Neuronal stem cell (in vitro differentiated cells): Measurements from ENCODE around the gene UGT1A3.

Experiments used
- DNase-seq: peaks from one replicate; pipeline ENCODE4 v3.0.0-alpha.2; 2013; ENCODE audit warnings: low spot score
- H2AFZ ChIP-seq: one replicate; pipeline ENCODE4 v1.6.1; 2013; ENCODE audit warnings: mild to moderate bottlenecking, low read length, inconsistent platforms
- H2AK5ac ChIP-seq: 2 replicates; pipeline ENCODE4 v1.6.1; 2013; ENCODE audit warnings: low read depth, mild to moderate bottlenecking, inconsistent platforms, low read length, moderate library complexity, mixed read lengths
- H2BK120ac ChIP-seq: 2 replicates; pipeline ENCODE4 v1.6.1; 2013; ENCODE audit warnings: low read depth, mild to moderate bottlenecking, inconsistent platforms, low read length, moderate library complexity, mixed read lengths
- H2BK12ac ChIP-seq: one replicate; pipeline ENCODE4 v1.6.1; 2013; ENCODE audit warnings: low read length, inconsistent platforms
- H2BK15ac ChIP-seq: 2 replicates; pipeline ENCODE4 v1.6.1; 2013; ENCODE audit warnings: mild to moderate bottlenecking, low read length, inconsistent platforms, mixed read lengths
- H2BK5ac ChIP-seq: one replicate; pipeline ENCODE4 v1.6.1; 2013; ENCODE audit warnings: inconsistent platforms, mild to moderate bottlenecking, low read length, moderate library complexity
- H3K14ac ChIP-seq: one replicate; pipeline ENCODE4 v1.6.1; 2013; ENCODE audit warnings: low read length, inconsistent platforms
- H3K18ac ChIP-seq: 2 replicates; pipeline ENCODE4 v1.6.1; 2013; ENCODE audit warnings: low read length, inconsistent platforms
- H3K23ac ChIP-seq: 2 replicates; pipeline ENCODE4 v1.6.1; 2013; ENCODE audit warnings: low read depth, mild to moderate bottlenecking, mixed read lengths, low read length, inconsistent platforms; ENCODE audit not compliant: poor library complexity
- H3K27ac ChIP-seq: replicated peaks from 3 replicates; pipeline ENCODE4 v1.5.1; 2013; ENCODE audit warnings: low read length, inconsistent platforms
- H3K27me3 ChIP-seq, 3 experiments: 2 replicates each; pipeline ENCODE4 v1.6.1; 2013; ENCODE audit warnings: low read length in 3 of 3, mild to moderate bottlenecking in 2 of 3, inconsistent platforms in 1 of 3, low read depth in 1 of 3, mixed read lengths in 1 of 3, moderate library complexity in 1 of 3; ENCODE audit not compliant: control insufficient read depth in 3 of 3, insufficient read depth in 3 of 3
- H3K36me3 ChIP-seq, 2 donors: replicated peaks in 1 of 2; 2 replicates each; pipeline ENCODE4 v1.6.1; 2013; ENCODE audit warnings: low read length in 2 of 2; ENCODE audit not compliant: control insufficient read depth in 2 of 2, insufficient read depth in 2 of 2
- H3K4ac ChIP-seq: 2 replicates; pipeline ENCODE4 v1.6.1; 2013; ENCODE audit warnings: inconsistent platforms, mild to moderate bottlenecking, low read length, moderate library complexity
- H3K4me1 ChIP-seq, 2 donors: 1 replicate in 1 of 2; 2 replicates in 1 of 2; pipeline ENCODE4 v1.6.1; 2013; ENCODE audit warnings: low read length in 2 of 2, low read depth in 1 of 2; ENCODE audit not compliant: control insufficient read depth in 2 of 2, insufficient read depth in 1 of 2
- H3K4me2 ChIP-seq: one replicate; pipeline ENCODE4 v1.6.1; 2013; ENCODE audit warnings: mild to moderate bottlenecking, low read length, inconsistent platforms; ENCODE audit not compliant: insufficient read depth, poor library complexity, severe bottlenecking
- H3K4me3 ChIP-seq, 2 donors: 2 replicates each; pipeline ENCODE4 v1.5.1; 2013; ENCODE audit warnings: low read length in 2 of 2, mild to moderate bottlenecking in 2 of 2, inconsistent platforms in 1 of 2, moderate library complexity in 1 of 2
- H3K79me1 ChIP-seq: one replicate; pipeline ENCODE4 v1.6.1; 2013; ENCODE audit warnings: low read depth, mild to moderate bottlenecking, inconsistent platforms, low read length, moderate library complexity
- H3K9ac ChIP-seq: one replicate; pipeline ENCODE4 v1.6.1; 2013; ENCODE audit warnings: mild to moderate bottlenecking, low read depth, low read length, inconsistent platforms; ENCODE audit not compliant: poor library complexity
- H3K9me3 ChIP-seq, 2 donors: replicated peaks in 1 of 2; 2 replicates each; pipeline versions ENCODE3 to v1.6.1; 2013; ENCODE audit warnings: low read length in 2 of 2, mild to moderate bottlenecking in 2 of 2, inconsistent platforms in 1 of 2, low read depth in 1 of 2, mixed read lengths in 1 of 2, moderate library complexity in 1 of 2; ENCODE audit not compliant: control insufficient read depth in 2 of 2, insufficient read depth in 1 of 2
- H4K8ac ChIP-seq: one replicate; pipeline ENCODE4 v1.6.1; 2013; ENCODE audit warnings: low read depth, mild to moderate bottlenecking, inconsistent platforms, low read length, moderate library complexity
- H4K91ac ChIP-seq: one replicate; pipeline ENCODE4 v1.6.1; 2013; ENCODE audit warnings: low read length, low read depth, mild to moderate bottlenecking, inconsistent platforms; ENCODE audit not compliant: poor library complexity
- WGBS, 2 donors: extraction: QIAGEN DNeasy Blood & Tissue Kit; methylation state at CpG; one replicate each; pipeline ENCODE4 v1.1.7; 2013; ENCODE audit warnings: missing lambda C conversion rate in 2 of 2, mixed read lengths in 1 of 2; ENCODE audit not compliant: insufficient read length in 2 of 2, insufficient replicate concordance in 1 of 2; ENCODE audit errors: extremely low coverage in 2 of 2; 5-methylcytosine and 5-hydroxymethylcytosine counted together

UGT1A3 gene

DNA sequence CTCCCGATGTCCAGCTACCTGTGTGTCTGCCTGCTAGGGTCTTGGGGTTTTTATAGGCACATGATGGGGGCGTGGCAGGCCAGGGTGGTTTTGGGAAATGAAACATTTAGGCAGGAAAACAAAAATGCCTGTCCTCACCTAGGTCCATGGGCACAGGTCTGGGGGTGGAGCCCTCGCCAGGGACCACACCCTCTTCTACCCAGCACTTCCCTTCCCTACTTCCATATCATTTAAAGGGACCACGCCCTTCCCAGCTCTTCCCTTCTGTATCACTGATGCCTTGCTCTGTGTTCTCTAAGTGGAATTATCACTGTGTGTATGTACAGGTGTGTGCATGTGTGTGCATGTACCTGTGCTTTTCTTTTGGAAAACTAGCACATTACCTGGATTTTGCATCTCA, 37.6 kb downstream of the UGT1A3 start:
- H2BK15ac ChIP-seq: no peak overlapping the region
- H2BK12ac ChIP-seq: no peak overlapping the region
- no peak overlapping the region for H4K91ac ChIP-seq
- H3K27ac ChIP-seq: no peak overlapping the region
- peaks cover 3 to 6% of the 10 kb centered on the region in 2 donors for H3K4me1 ChIP-seq
- H3K14ac ChIP-seq: no peak overlapping the region
- no peak overlapping the region for H2BK5ac ChIP-seq
- H3K18ac ChIP-seq: peak overlapping the region; percentile 57
- no peak overlapping the region for H3K4ac ChIP-seq
- no peaks in the 10 kb centered on the region for H3K27me3 ChIP-seq
- H2AK5ac ChIP-seq: no peak overlapping the region
- H3K4me3 ChIP-seq: no peak overlapping the region
- no peak for DNase-seq
- H3K23ac ChIP-seq: no peak overlapping the region
- no peak overlapping the region for H2BK120ac ChIP-seq
- no CpG with 5 or more reads among the region's 4 CpGs for WGBS, 2 donors
- no peaks in the 10 kb centered on the region for H3K36me3 ChIP-seq
- no peak overlapping the region for H2AFZ ChIP-seq
- peaks cover 2 to 9% of the 10 kb centered on the region in 2 donors for H3K9me3 ChIP-seq
- H3K9ac ChIP-seq: no peak overlapping the region
- H4K8ac ChIP-seq: no peak overlapping the region
- H3K4me2 ChIP-seq: no peak overlapping the region
- H3K79me1 ChIP-seq: no peaks in the 10 kb centered on the region

DNA sequence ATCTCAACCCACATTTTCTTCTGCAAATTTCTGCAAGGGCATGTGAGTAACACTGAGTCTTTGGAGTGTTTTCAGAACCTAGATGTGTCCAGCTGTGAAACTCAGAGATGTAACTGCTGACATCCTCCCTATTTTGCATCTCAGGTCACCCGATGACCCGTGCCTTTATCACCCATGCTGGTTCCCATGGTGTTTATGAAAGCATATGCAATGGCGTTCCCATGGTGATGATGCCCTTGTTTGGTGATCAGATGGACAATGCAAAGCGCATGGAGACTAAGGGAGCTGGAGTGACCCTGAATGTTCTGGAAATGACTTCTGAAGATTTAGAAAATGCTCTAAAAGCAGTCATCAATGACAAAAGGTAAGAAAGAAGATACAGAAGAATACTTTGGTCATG, 39.2 kb downstream of the UGT1A3 start:
- H3K4me3 ChIP-seq: no peak overlapping the region
- no peak overlapping the region for H2BK15ac ChIP-seq
- no peaks in the 10 kb centered on the region for H3K79me1 ChIP-seq
- no CpG with 5 or more reads among the region's 4 CpGs for WGBS, 2 donors
- no peak overlapping the region for H3K9ac ChIP-seq
- DNase-seq: no peak
- no peaks in the 10 kb centered on the region for H3K36me3 ChIP-seq
- no peak overlapping the region for H3K4ac ChIP-seq
- no peak overlapping the region for H2BK5ac ChIP-seq
- no peak overlapping the region for H3K18ac ChIP-seq
- peaks cover 2 to 9% of the 10 kb centered on the region in 2 donors for H3K9me3 ChIP-seq
- H2BK120ac ChIP-seq: no peak overlapping the region
- H3K27ac ChIP-seq: no peak overlapping the region
- H4K8ac ChIP-seq: no peak overlapping the region
- H3K14ac ChIP-seq: no peak overlapping the region
- H3K27me3 ChIP-seq: no peaks in the 10 kb centered on the region
- no peak overlapping the region for H3K23ac ChIP-seq
- peaks cover 3 to 6% of the 10 kb centered on the region in 2 donors for H3K4me1 ChIP-seq
- no peak overlapping the region for H3K4me2 ChIP-seq
- peak overlapping the region; percentile 75 for H2AFZ ChIP-seq
- no peak overlapping the region for H4K91ac ChIP-seq
- no peak overlapping the region for H2BK12ac ChIP-seq
- no peak overlapping the region for H2AK5ac ChIP-seq

DNA sequence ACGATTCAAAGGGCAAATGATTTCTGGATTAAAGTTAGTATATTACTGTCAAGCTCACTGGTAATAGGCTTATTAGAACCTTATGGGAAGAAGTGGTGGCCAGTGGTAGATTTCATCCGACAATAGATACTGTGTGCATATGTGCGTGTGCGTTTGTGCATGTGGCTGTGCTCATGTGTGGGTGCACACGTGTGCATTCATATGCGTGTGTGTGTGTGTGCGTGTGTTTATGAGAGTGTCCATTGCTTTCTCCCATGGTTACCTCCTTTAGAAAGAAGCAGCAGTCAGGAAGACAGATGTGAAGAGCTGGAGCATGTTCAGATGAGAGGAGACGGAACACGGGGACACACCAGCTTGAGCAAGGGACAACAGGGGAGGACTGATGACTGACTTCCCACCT, 40.4 kb downstream of the UGT1A3 start:
- Histone ChIP-seq H3K4me3 (no peak overlapping the region), H4K8ac (no peak overlapping the region), H3K36me3 (no peaks in the 10 kb centered on the region), H3K79me1 (no peaks in the 10 kb centered on the region), H2BK5ac (no peak overlapping the region), H3K18ac (no peak overlapping the region), H2BK120ac (no peak overlapping the region), H2AFZ (no peak overlapping the region), H3K14ac (no peak overlapping the region), H3K27me3 (no peaks in the 10 kb centered on the region), H3K4ac (no peak overlapping the region), H2BK15ac (no peak overlapping the region), H3K9me3 (peaks cover 2 to 9% of the 10 kb centered on the region in 2 donors), H3K4me2 (no peak overlapping the region), H3K4me1 (peaks cover 3 to 6% of the 10 kb centered on the region in 2 donors), H3K27ac (no peak overlapping the region), H3K9ac (no peak overlapping the region), H4K91ac (no peak overlapping the region), H2BK12ac (no peak overlapping the region), H2AK5ac (peak overlapping the region; percentile 7), H3K23ac (no peak overlapping the region)
- no peak for DNase-seq
- WGBS, 2 donors: no CpG with 5 or more reads among the region's 9 CpGs

DNA sequence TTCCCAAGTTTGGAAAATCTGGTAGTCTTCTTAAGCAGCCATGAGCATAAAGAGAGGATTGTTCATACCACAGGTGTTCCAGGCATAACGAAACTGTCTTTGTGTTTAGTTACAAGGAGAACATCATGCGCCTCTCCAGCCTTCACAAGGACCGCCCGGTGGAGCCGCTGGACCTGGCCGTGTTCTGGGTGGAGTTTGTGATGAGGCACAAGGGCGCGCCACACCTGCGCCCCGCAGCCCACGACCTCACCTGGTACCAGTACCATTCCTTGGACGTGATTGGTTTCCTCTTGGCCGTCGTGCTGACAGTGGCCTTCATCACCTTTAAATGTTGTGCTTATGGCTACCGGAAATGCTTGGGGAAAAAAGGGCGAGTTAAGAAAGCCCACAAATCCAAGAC, 43.3 kb downstream of the UGT1A3 start:
- no peak overlapping the region for H3K4me2 ChIP-seq
- H3K4me3 ChIP-seq: no peak overlapping the region
- H3K27ac ChIP-seq: no peak overlapping the region
- H3K4me1 ChIP-seq: peaks cover 3% of the 10 kb centered on the region in 2 donors
- H2AFZ ChIP-seq: no peak overlapping the region
- no peak overlapping the region for H3K4ac ChIP-seq
- H4K8ac ChIP-seq: no peak overlapping the region
- H3K14ac ChIP-seq: no peak overlapping the region
- no peaks in the 10 kb centered on the region for H3K36me3 ChIP-seq
- no peak overlapping the region for H4K91ac ChIP-seq
- no CpG with 5 or more reads among the region's 16 CpGs for WGBS, 2 donors
- H2BK15ac ChIP-seq: no peak overlapping the region
- no peak overlapping the region for H3K9ac ChIP-seq
- no peak for DNase-seq
- H3K27me3 ChIP-seq: no peaks in the 10 kb centered on the region
- no peak overlapping the region for H2BK12ac ChIP-seq
- H3K79me1 ChIP-seq: no peaks in the 10 kb centered on the region
- H3K18ac ChIP-seq: no peak overlapping the region
- peaks cover 4 to 14% of the 10 kb centered on the region in 2 donors for H3K9me3 ChIP-seq
- H3K23ac ChIP-seq: no peak overlapping the region
- H2BK5ac ChIP-seq: no peak overlapping the region
- H2AK5ac ChIP-seq: no peak overlapping the region
- no peak overlapping the region for H2BK120ac ChIP-seq
